Panc1 (cell line): ENCODE measurements around the gene ADARB2. TPM values are rescaled to one million over a fixed set of nuclear protein-coding genes. Genes with fewer than 3 reads are reported as not detected.

Source experiments
- ATAC-seq: fragments of 200-7000 bp; cut with Tn5 transposase; 2 replicates; pipeline ENCODE4 v1.9.1; 2020; ENCODE audit warnings: mild to moderate bottlenecking, moderate library complexity
- BruUV-seq: library from RNA; stranded (reverse); fragments of 400-500 nt; replicated peaks from 2 replicates; lab custom pipeline; 2021; lab: Mats Ljungman, UMichigan
- CTCF ChIA-PET: fragments of 300-600 bp; sonication (Branson Sonifier 250); formaldehyde crosslinking; loops from one replicate; lab custom pipeline; 2022; ENCODE audit warnings: antibody characterized with exemption; lab: Charles Lee
- POLR2A ChIA-PET: fragments of 300-600 bp; sonication (Branson Sonifier 250); formaldehyde crosslinking; loops from one replicate; lab custom pipeline; 2022; ENCODE audit warnings: antibody characterized with exemption; lab: Charles Lee
- DNase-seq: peaks from one replicate; pipeline ENCODE4 v3.0.0-alpha.2; 2010; ENCODE audit warnings: low read depth, low spot score
- H3K27ac ChIP-seq: 2 replicates; pipeline ENCODE4 v1.5.1; 2011; ENCODE audit warnings: mild to moderate bottlenecking, low read length, inconsistent platforms
- H3K27me3 ChIP-seq: fragments of 200-500 bp; sonication (Bioruptor generic); 2 replicates; pipeline ENCODE4 v1.6.0; 2014; ENCODE audit warnings: low read length, inconsistent platforms; ENCODE audit not compliant: control insufficient read depth, insufficient read depth
- H3K36me3 ChIP-seq: fragments of 200-500 bp; sonication (Bioruptor generic); 2 replicates; pipeline ENCODE4 v1.5.1; 2014; ENCODE audit warnings: inconsistent platforms, mild to moderate bottlenecking, low read length, moderate library complexity; ENCODE audit not compliant: control insufficient read depth, insufficient read depth
- H3K4me1 ChIP-seq: 2 replicates; pipeline ENCODE4 v1.5.1; 2011; ENCODE audit warnings: inconsistent platforms, mild to moderate bottlenecking, low read length, moderate library complexity; ENCODE audit not compliant: control insufficient read depth, insufficient read depth
- H3K4me3 ChIP-seq, 2 experiments: 2 replicates each; pipeline ENCODE4 v1.5.1; 2011 to 2012; ENCODE audit warnings: low read depth in 2 of 2, low read length in 2 of 2, mild to moderate bottlenecking in 2 of 2, inconsistent platforms in 1 of 2, moderate library complexity in 1 of 2
- H3K9me3 ChIP-seq: fragments of 200-500 bp; sonication (Bioruptor generic); 2 replicates; pipeline ENCODE4 v1.5.1; 2014; ENCODE audit warnings: low read depth, mild to moderate bottlenecking, inconsistent platforms, low read length, moderate library complexity; ENCODE audit not compliant: control insufficient read depth, insufficient read depth
- POLR2AphosphoS5 ChIP-seq: IDR thresholded peaks from 2 replicates; pipeline ENCODE4 v1.6.1; 2012; ENCODE audit warnings: mild to moderate bottlenecking, low read depth, low read length, moderate library complexity
- SIN3A ChIP-seq: IDR thresholded peaks from 2 replicates; pipeline ENCODE4 v1.6.1; 2012; ENCODE audit warnings: low read depth, mild to moderate bottlenecking, low read length, moderate library complexity, borderline replicate concordance; ENCODE audit not compliant: insufficient read depth
- TCF7L2 ChIP-seq: IDR thresholded peaks from 2 replicates; pipeline ENCODE4 v1.6.1; 2011; ENCODE audit warnings: mild to moderate bottlenecking, low read depth, low read length, inconsistent platforms
- in situ Hi-C: cut with HindIII; loops from 2 replicates; pipeline ENCODE4 v1.10.0; 2016; ENCODE audit warnings: low sequenced_read_pairs, low pct_unique_long_range_greater_than_20kb
- intact Hi-C: fragments of 100-400 bp; cut with micrococcal nuclease; formaldehyde crosslinking; loops from one replicate; pipeline ENCODE4 v1.10.0; 2022; ENCODE audit not compliant: unreplicated experiment
- total RNA-seq: library from RNA; stranded (reverse); gene quantifications from one replicate; pipeline ENCODE4 v1.2.1, GENCODE V29; 2021; ENCODE audit not compliant: unreplicated experiment
- TF ChIP-seq, protein P1 (sequence below): fragments of 450-650 bp; IDR thresholded peaks from 2 replicates; pipeline ENCODE4 v1.5.1; 2017; ENCODE audit warnings: mild to moderate bottlenecking
- TF ChIP-seq, protein P2 (sequence below), 2 experiments: IDR thresholded peaks; 2 replicates each; pipeline ENCODE4 v1.6.1; 2011 to 2012; ENCODE audit warnings: low read depth in 2 of 2, control low read depth in 1 of 2, low read length in 1 of 2, mild to moderate bottlenecking in 1 of 2, moderate library complexity in 1 of 2; ENCODE audit not compliant: insufficient read depth in 1 of 2

ADARB2 gene
- total RNA-seq, 1 experiment from 2014 or later, result 0.31 TPM

GRCh38 chr10:1643161-1643907 lies 94.0 kb downstream of the ADARB2 start:
- intact Hi-C loops (no loop called here), in situ Hi-C loops (no loop called here)
- Histone ChIP-seq H3K27ac (no peak overlapping the region), H3K4me3 (no peak overlapping the region), H3K27me3 (no peaks in the 10 kb centered on the region), H3K9me3 (no peaks in the 10 kb centered on the region), H3K36me3 (no peaks in the 10 kb centered on the region), H3K4me1 (no peaks in the 10 kb centered on the region)
- ATAC-seq (no peak), DNase-seq (no peak)
- BruUV-seq, result no TSS peak
- ChIA-PET POLR2A (no interaction called here), CTCF (no interaction called here)
- TF ChIP-seq TCF7L2 (no peak), POLR2AphosphoS5 (no peak), SIN3A (no peak)
- TF ChIP-seq, protein P1, sequence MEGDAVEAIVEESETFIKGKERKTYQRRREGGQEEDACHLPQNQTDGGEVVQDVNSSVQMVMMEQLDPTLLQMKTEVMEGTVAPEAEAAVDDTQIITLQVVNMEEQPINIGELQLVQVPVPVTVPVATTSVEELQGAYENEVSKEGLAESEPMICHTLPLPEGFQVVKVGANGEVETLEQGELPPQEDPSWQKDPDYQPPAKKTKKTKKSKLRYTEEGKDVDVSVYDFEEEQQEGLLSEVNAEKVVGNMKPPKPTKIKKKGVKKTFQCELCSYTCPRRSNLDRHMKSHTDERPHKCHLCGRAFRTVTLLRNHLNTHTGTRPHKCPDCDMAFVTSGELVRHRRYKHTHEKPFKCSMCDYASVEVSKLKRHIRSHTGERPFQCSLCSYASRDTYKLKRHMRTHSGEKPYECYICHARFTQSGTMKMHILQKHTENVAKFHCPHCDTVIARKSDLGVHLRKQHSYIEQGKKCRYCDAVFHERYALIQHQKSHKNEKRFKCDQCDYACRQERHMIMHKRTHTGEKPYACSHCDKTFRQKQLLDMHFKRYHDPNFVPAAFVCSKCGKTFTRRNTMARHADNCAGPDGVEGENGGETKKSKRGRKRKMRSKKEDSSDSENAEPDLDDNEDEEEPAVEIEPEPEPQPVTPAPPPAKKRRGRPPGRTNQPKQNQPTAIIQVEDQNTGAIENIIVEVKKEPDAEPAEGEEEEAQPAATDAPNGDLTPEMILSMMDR, result no peak
- TF ChIP-seq, protein P2, sequence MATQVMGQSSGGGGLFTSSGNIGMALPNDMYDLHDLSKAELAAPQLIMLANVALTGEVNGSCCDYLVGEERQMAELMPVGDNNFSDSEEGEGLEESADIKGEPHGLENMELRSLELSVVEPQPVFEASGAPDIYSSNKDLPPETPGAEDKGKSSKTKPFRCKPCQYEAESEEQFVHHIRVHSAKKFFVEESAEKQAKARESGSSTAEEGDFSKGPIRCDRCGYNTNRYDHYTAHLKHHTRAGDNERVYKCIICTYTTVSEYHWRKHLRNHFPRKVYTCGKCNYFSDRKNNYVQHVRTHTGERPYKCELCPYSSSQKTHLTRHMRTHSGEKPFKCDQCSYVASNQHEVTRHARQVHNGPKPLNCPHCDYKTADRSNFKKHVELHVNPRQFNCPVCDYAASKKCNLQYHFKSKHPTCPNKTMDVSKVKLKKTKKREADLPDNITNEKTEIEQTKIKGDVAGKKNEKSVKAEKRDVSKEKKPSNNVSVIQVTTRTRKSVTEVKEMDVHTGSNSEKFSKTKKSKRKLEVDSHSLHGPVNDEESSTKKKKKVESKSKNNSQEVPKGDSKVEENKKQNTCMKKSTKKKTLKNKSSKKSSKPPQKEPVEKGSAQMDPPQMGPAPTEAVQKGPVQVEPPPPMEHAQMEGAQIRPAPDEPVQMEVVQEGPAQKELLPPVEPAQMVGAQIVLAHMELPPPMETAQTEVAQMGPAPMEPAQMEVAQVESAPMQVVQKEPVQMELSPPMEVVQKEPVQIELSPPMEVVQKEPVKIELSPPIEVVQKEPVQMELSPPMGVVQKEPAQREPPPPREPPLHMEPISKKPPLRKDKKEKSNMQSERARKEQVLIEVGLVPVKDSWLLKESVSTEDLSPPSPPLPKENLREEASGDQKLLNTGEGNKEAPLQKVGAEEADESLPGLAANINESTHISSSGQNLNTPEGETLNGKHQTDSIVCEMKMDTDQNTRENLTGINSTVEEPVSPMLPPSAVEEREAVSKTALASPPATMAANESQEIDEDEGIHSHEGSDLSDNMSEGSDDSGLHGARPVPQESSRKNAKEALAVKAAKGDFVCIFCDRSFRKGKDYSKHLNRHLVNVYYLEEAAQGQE (IDR thresholded peaks at IDR 0.05; ENCODE audit: insufficient read depth in 1 of 2, low read depth in 2 of 2, low read length in 1 of 2), result peak; percentile 85 to 90

DNA sequence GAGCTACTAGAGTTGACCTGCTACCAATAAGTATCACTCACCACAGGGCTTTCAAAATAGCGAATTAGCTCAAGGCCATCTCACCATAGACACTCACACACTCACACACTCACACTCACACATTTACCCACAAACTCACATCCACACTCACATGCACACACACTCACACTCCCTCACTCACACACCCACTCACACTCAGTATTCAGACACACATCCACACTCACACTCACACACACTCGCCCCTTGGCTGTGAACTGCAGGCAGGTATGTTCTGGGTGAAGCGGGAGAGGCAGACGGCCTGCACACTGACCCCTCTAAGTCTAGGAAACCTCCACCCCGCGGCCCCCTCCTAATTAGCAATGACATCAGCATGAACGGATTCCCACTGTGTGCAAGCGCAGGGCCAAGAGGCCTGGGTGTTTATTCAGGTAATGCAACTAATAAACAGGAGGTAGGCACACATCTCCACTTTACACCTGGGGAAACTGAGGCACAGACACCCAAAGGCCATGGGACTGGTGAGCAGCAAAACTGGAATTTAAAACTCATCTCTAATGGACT lies 94.6 kb downstream of the ADARB2 start:
- no peak overlapping the region for H3K27ac ChIP-seq
- TF ChIP-seq, protein P1, result no peak
- TF ChIP-seq SIN3A (no peak), POLR2AphosphoS5 (no peak), TCF7L2 (no peak)
- TF ChIP-seq, protein P2 (IDR thresholded peaks at IDR 0.05; ENCODE audit: insufficient read depth in 1 of 2, low read depth in 2 of 2, low read length in 1 of 2), result no peak
- no peaks in the 10 kb centered on the region for H3K9me3 ChIP-seq
- ChIA-PET CTCF (interaction anchor here (0.7 kb wide), 1 partner anchor 36 kb away, joined by 3 read pairs; no protein-coding TSS in a partner anchor), POLR2A (no interaction called here)
- DNase-seq, result no peak
- H3K27me3 ChIP-seq, result no peaks in the 10 kb centered on the region
- no peak for ATAC-seq
- no peaks in the 10 kb centered on the region for H3K36me3 ChIP-seq
- in situ Hi-C loops (no loop called here), intact Hi-C loops (no loop called here)
- H3K4me1 ChIP-seq, result no peaks in the 10 kb centered on the region
- no TSS peak for BruUV-seq
- H3K4me3 ChIP-seq, result no peak overlapping the region
